SU-DHL-6 (cell line): Measurements from ENCODE around the gene COL4A1.

Experiments used
- H2AFZ ChIP-seq: fragments of 200-600 bp; sonication (generic); 2 replicates; pipeline ENCODE4 v1.6.1; 2014; ENCODE audit warnings: low read depth, mild to moderate bottlenecking, moderate library complexity, mixed read lengths, antibody characterized with exemption, low read length; ENCODE audit not compliant: severe bottlenecking
- H3F3A ChIP-seq: fragments of 200-600 bp; shearing (Covaris generic); 2 replicates; pipeline ENCODE4 v1.6.0; 2016; ENCODE audit warnings: antibody characterized with exemption, mild to moderate bottlenecking; ENCODE audit not compliant: insufficient read depth
- H3K27ac ChIP-seq: fragments of 200-600 bp; sonication (generic); 2 replicates; pipeline ENCODE4 v1.5.1; 2016; ENCODE audit warnings: low read depth, mild to moderate bottlenecking, low read length, moderate library complexity, mixed read lengths
- H3K27me3 ChIP-seq: fragments of 200-600 bp; sonication (generic), shearing (Covaris generic); 2 replicates; pipeline ENCODE4 v1.6.0; 2014; ENCODE audit warnings: mild to moderate bottlenecking, low read length
- H3K36me3 ChIP-seq: fragments of 200-600 bp; sonication (generic); 2 replicates; pipeline ENCODE4 v1.6.1; 2014; ENCODE audit warnings: mild to moderate bottlenecking, low read length, mixed read lengths
- H3K4me2 ChIP-seq: fragments of 300-600, 200-600 bp; shearing (Covaris generic), sonication (generic); 2 replicates; pipeline ENCODE4 v1.6.0; 2014; ENCODE audit warnings: low read length, low read depth, mild to moderate bottlenecking; ENCODE audit not compliant: poor library complexity, severe bottlenecking
- H3K4me3 ChIP-seq: fragments of 200-600 bp; sonication (generic); 2 replicates; pipeline ENCODE4 v1.5.1; 2014; ENCODE audit warnings: antibody characterized with exemption, low read length, mild to moderate bottlenecking, mixed read lengths; ENCODE audit not compliant: insufficient read depth, poor library complexity, severe bottlenecking
- H3K79me2 ChIP-seq: fragments of 200-600 bp; sonication (generic); 2 replicates; pipeline ENCODE4 v1.6.1; 2014; ENCODE audit warnings: mild to moderate bottlenecking, low read length, moderate library complexity; ENCODE audit not compliant: insufficient read depth
- H3K9ac ChIP-seq: fragments of 200-600 bp; sonication (generic); 2 replicates; pipeline ENCODE4 v1.7.0; 2014; ENCODE audit warnings: mild to moderate bottlenecking, low read length
- H3K9me2 ChIP-seq: fragments of 200-600 bp; sonication (generic); replicated peaks from 2 replicates; pipeline ENCODE4 v1.6.1; 2014; ENCODE audit warnings: low read length; ENCODE audit not compliant: insufficient read depth
- H3K9me3 ChIP-seq: fragments of 200-600 bp; sonication (generic); 2 replicates; pipeline ENCODE4 v1.6.1; 2014; ENCODE audit warnings: low read length, mixed read lengths; ENCODE audit not compliant: insufficient read depth
- H4K20me1 ChIP-seq: fragments of 200-600 bp; sonication (generic); 2 replicates; pipeline ENCODE4 v1.6.1; 2014; ENCODE audit warnings: low read depth, mild to moderate bottlenecking, antibody characterized with exemption, low read length, moderate library complexity, mixed read lengths
- CTCF ChIP-seq: fragments of 200-600 bp; sonication (generic); IDR thresholded peaks from one replicate; pipeline ENCODE4 v1.5.1; 2017; ENCODE audit warnings: antibody characterized with exemption, mild to moderate bottlenecking, low read length, moderate library complexity; ENCODE audit not compliant: insufficient read depth, poor library complexity, severe bottlenecking
- EZH2phosphoT487 ChIP-seq: fragments of 200-600 bp; sonication (generic), shearing (Covaris generic); conservative IDR thresholded peaks from 2 replicates; pipeline ENCODE4 v1.6.1; 2018; ENCODE audit warnings: mild to moderate bottlenecking, antibody characterized with exemption, low read length, moderate library complexity, mixed read lengths

The COL4A1 gene

GRCh38 chr13:110206185-110206584 is 100.8 kb downstream of the COL4A1 start:
- H3K9me2 ChIP-seq: no peaks in the 10 kb centered on the region
- H3K27ac ChIP-seq: no peak overlapping the region
- no peaks in the 10 kb centered on the region for H4K20me1 ChIP-seq
- no peak for TF ChIP-seq EZH2phosphoT487
- no peak for TF ChIP-seq CTCF
- H3K9ac ChIP-seq: no peak overlapping the region
- no peaks in the 10 kb centered on the region for H3K27me3 ChIP-seq
- H3K79me2 ChIP-seq: no peaks in the 10 kb centered on the region
- no peaks in the 10 kb centered on the region for H3K36me3 ChIP-seq
- H3K4me3 ChIP-seq: no peak overlapping the region
- no peaks in the 10 kb centered on the region for H3K9me3 ChIP-seq
- H3K4me2 ChIP-seq: no peak overlapping the region
- H2AFZ ChIP-seq: no peak overlapping the region
- H3F3A ChIP-seq: no peaks in the 10 kb centered on the region

GRCh38 chr13:110201114-110201513 is 105.8 kb downstream of the COL4A1 start:
- Histone ChIP-seq H3K9me2 (no peaks in the 10 kb centered on the region), H3K27ac (no peak overlapping the region), H4K20me1 (no peaks in the 10 kb centered on the region), H3K36me3 (no peaks in the 10 kb centered on the region), H3K9me3 (no peaks in the 10 kb centered on the region), H3K4me3 (no peak overlapping the region), H3K27me3 (no peaks in the 10 kb centered on the region), H2AFZ (no peak overlapping the region), H3K79me2 (no peaks in the 10 kb centered on the region), H3F3A (no peaks in the 10 kb centered on the region), H3K4me2 (no peak overlapping the region), H3K9ac (no peak overlapping the region)
- no peak for TF ChIP-seq CTCF
- no peak for TF ChIP-seq EZH2phosphoT487

GRCh38 chr13:110200276-110200870 is 106.6 kb downstream of the COL4A1 start:
- TF ChIP-seq EZH2phosphoT487: no peak
- no peak for TF ChIP-seq CTCF
- no peaks in the 10 kb centered on the region for H3F3A ChIP-seq
- H2AFZ ChIP-seq: no peak overlapping the region
- no peaks in the 10 kb centered on the region for H3K9me3 ChIP-seq
- no peaks in the 10 kb centered on the region for H3K36me3 ChIP-seq
- H3K9me2 ChIP-seq: no peaks in the 10 kb centered on the region
- no peak overlapping the region for H3K27ac ChIP-seq
- H4K20me1 ChIP-seq: no peaks in the 10 kb centered on the region
- H3K9ac ChIP-seq: no peak overlapping the region
- no peaks in the 10 kb centered on the region for H3K79me2 ChIP-seq
- no peak overlapping the region for H3K4me2 ChIP-seq
- no peak overlapping the region for H3K4me3 ChIP-seq
- H3K27me3 ChIP-seq: no peaks in the 10 kb centered on the region
